GM21360 (cell line): Measurements from ENCODE around the gene TTC17.
"Not testable (repeated sequence)": the region's sequence is repeated elsewhere in the genome, so short reads cannot be mapped to it uniquely, and the experiment has no call there.

Experiments used
- ATAC-seq: cut with Tn5 transposase; IDR thresholded peaks from one replicate; pipeline ENCODE4 v1.9.1; 2021; ENCODE audit warnings: mild to moderate bottlenecking, moderate library complexity; ENCODE audit not compliant: unreplicated experiment

The TTC17 gene

DNA sequence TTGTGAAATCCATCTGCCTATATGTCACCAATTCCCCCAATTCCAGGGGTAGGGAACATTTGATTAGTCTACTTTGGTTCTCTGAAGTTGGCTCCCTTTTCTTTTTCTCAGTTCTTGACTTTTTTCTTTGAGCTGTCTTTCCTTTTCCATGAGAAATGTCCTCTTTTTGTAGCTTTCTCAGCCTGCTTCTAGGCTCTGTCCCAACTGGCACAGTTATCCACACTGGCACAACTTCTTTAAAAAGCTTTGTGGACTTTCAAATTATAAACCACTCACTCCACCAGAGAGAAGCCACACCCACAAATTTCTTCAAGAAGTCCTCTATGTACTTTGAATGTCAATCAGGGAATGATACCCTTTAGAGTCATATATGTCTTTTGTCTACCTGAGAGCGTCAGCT is 100.5 kb downstream of the TTC17 start:
- no peak for ATAC-seq

DNA sequence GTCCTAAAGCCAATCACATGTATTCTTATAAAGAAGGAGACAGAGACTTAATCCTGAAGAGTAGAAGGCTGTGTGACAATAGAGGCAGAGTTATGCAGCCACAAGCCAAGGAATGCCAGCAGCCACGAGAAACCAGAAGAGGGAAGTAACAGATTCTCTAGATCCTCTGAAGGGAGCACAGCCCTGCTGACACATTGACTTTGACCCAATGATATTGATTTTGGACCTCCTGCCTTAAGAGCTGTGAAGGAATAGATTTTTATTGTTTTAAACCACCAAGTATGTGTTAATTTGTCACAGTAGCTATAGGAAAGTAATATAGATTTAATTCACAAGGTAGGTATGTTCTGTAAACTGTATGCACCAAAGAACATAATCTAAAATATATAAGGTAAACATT is 103.6 kb downstream of the TTC17 start:
- no peak for ATAC-seq

DNA sequence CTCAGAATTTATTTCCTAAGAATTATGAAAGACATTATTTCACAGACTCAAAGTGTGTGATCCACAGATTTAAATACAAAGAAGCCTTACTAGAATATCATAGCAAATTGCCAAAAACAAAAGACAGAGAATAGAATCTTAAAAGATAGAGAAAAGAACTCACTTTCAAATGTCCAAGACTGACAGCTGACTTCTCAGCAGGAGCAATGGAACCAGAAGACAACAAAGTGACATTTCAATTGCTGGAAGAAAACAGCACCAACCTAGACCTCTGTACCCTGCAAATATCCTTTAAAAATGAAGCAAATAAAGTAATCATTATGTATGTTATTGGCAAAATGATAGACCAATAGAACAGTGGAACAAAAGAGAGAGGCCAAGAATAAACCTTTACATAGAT is 109.2 kb downstream of the TTC17 start:
- no peak for ATAC-seq

DNA sequence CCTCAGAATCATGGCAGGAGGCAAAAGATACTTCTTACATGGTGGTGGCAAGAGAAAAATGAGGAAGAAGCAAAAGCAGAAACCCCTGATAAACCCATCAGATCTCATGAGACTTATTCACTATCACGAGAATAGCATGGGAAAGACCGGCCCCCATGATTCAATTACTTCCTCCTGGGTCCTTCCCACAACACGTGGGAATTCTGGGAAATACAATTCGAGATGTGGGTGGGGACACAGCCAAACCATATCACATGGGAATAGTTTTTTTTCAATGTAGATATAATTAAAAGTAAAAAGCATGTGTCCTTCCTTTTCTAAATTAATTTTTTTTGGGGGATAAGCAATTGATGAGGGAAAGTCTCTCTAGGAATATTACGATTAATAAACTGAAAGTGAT is 118.8 kb downstream of the TTC17 start:
- not testable (repeated sequence) for ATAC-seq

DNA sequence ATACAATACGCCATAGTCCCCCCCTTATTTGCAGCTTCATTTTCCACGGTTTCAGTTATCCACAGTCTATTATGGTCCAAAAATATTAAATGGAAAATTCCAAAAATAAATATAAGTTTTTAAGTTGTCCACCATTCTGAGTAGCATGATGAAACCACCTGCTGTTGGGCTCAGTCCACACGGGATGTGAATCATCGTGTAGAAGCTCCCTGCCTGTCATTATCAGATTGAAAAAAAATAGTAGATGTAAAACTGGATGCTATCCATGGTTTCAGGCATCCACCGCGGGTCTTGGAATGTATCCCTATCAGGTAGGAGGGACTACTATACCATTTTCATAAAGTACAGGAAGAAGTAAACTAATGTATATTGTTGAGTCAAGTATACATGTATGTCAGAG is 127.4 kb downstream of the TTC17 start:
- no peak for ATAC-seq

DNA sequence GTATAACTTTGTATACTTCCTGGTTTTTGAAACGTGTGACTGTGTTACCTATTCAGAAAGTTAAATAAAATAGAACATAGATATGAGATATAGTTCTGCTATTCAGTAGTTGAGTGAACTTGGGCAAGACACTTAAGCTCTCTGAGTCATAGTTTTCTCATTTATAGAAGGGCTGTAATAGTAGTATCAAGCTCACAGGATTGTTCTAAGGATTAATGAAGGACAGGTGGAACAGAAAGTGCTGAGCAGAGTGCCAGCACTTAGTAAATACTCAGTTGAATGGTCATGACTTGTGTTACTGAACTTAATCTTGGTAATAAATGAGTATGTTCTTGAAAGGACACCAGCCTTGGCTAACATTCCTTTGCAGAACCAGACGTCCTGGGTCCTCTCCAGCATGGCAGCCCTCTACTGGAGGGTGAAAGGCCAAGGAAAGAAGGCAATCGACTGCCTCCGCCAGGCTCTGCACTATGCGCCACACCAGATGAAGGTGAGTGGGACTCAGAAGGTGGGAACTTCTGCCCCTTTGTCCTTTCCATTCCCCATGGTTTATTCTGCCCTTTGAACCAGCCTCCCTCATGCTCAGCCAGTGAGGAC is 131.2 kb downstream of the TTC17 start:
- no peak for ATAC-seq

DNA sequence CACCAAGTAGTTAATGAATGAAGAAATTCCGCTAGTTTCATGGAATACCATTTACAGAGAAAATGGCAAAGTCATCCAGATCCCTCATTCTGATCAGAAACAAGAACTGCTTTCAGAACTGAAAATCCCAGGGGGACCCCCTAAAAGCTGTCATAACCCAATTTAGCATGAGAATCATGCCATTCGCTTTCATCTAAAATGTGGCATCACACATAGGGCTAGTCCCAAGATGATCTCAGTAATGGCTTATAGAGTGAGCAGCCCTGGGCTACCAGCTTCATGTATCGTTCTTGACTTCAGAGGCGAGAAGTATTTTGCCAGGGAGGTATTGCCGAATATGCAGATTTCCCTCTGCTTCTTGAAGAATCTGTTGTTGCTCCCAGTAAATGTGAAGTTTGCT is 134.0 kb downstream of the TTC17 start:
- ATAC-seq: no peak

DNA sequence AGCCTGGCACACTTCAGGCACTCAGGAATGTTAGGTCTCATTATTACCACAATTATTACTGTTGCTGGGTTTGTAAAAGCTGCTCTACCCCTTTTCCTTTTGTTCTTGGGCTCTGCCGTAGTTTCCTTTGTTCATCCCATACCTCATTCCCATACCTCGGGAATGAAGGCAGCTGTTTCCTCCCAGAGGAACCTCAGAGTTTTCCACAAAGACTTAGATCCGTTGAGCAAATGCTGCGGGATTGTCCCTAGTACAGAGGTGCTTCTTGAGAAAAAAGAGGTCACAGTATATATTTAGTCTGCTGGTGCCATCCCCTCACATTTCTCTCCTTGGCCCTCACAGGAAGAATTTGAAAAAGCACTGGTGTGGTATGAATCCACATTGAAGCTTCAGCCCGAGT is 134.7 kb downstream of the TTC17 start:
- no peak for ATAC-seq

DNA sequence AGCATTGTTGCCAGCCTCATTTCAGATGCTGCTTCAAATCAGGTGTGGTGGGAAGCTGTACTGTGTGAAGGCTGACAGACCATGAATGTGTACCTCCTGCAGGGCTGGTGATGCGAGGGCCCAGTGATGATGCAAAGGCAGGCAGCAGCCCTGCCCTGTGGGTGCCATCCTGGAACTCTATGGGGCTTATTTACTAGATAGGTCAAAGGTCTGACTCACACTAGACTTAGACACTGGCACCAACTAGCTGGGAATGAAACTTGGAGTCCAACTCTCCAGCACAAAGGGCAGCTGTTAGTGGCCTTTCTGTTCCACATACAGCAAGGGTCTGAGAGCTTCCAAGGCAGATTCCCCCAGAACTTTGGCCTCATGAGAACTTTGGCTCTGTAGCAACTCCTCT is 138.4 kb downstream of the TTC17 start:
- ATAC-seq: no peak

DNA sequence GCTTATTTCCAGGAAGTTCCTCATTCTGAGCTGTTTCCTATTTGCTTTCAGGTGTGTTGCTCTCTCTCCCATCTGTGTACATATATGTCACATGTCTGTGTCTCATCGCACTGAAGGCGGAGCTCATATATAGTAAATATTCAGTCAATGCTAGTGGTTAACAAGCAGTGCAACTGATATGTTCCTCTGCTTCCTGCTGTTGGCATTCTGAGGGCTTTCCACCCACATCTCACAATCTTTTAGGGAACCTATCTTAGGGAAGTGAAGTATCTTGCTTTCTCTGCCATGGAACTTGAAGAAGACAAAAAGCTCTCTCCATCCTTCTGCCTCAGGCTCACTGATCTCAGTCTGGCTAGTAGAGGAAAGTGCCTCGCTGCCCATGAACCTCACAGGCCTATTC is 139.8 kb downstream of the TTC17 start:
- no peak for ATAC-seq

DNA sequence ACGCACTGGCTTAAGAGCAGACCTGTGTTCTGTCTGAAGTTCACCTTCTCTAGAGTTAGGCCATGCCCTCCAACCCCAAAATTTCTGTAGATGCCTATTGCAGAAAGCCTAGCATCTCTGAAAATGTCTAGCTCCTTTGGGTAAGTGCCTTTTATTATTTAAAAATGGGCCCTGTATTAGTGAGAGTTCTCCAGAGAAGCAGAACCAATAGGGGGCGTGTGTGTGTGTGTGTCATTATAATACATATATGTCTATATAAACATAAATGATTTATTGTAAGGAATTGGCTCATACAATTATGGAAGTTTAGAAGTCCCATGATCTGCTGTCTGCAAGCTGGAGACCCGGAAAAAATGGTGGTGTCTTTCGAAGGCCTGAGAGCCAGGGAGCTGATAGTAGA is 144.7 kb downstream of the TTC17 start:
- no peak for ATAC-seq

DNA sequence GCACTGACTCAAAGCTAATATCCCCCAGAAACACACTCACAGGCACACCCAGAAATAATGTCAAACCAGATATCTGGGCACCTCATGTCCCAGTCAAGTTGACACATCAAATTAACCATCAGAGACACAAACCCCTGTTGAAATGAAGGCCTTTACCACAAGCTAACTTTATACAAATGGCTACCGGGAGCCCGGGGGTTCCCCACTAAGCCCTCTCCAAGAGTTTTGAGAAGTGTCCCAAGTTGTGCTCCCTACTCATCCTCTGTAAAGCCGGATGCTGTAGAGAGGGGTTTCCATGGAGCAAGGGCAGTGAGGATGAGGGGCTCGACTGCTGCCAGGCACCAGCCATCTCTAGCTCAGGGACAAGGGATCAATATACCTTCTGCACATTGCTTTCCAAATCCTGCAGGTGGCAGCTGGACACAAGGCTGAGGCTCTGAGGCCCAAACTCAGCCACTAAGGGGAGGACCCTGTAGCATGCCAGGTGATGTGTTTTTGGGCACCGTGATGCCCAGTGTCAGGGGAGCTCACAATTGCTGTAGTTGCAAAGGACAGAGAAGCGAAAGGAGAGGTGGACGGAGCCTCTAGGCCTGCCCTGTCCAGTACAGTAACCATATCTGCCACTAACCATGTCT is 145.7 kb downstream of the TTC17 start:
- ATAC-seq: no peak

DNA sequence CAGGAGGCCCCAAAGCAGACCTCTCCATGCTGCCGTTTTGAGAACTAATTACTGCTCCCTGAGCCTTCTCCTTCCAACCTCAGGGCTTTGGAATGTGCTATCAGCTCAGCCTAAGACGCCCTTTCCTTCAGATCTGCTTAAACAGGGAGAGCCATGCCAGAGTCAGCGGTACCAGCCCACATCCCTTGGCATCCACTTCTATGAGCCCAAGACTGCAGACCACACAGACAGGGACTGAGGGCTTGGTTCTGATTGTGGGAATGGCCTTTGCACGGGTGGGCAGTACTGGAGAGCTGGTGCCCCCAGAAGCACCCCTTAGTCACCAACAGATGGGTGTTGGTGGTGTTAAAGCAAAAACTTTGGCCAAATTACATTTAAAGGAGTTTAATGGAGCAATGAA is 146.5 kb downstream of the TTC17 start:
- no peak for ATAC-seq

DNA sequence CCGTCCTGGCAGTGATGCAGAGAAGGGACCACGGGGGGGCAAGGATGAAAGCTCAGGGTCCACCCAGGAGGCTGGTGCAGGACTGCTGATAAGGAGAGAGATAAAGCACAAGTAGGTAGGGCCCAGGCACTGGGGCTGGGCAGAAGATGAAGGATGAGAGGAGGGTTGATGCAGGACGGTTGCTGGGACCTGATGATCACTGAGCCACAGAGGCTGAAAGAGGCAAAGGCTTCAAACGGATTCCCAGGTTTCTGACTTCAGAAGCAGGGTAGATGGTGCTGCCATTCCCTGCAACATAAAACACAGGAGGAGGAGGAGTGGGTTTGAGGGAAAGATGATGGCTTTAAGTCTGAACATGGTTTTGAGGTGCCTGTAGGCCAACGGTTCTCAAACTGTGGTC is 148.5 kb downstream of the TTC17 start:
- ATAC-seq: no peak

DNA sequence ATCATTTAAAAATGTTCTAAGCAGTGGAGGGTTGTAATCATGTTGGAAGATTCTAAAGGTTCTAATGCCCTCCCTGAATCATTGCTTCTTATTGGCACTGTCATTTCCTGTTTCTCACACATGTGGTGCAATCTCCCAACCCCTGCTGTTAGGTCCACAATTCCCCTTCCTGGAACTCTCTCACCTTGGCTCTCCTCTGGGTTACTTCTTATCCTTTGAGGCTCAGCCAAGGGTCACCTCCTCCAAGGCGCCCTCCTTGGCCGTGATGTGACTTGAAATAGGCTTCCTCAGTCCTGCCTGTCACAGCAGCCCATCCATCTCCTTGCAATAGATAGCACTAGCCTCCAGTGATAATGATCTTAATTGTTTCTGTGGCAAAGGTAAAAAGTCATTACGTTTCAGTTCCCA is 149.8 kb downstream of the TTC17 start:
- ATAC-seq: no peak

DNA sequence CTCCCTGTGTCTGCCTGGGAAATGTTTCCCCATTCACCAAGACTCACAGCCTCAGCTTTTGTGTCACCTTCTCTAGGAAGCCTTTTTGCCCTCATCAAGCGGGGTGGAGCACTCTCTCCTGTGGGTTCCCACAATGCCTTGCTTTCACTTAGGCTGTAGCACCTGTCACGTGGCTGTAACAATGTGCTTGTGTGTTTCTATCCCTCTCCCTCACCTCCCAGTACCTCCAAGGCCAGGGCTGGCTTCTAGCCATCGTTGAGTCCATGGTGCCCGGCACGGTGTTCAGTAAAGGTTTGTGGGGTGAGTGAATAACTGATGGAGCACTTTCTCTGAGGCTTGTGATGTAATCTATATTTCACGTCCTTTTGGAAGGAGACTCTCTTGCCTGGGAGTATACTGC is 153.2 kb downstream of the TTC17 start:
- no peak for ATAC-seq

DNA sequence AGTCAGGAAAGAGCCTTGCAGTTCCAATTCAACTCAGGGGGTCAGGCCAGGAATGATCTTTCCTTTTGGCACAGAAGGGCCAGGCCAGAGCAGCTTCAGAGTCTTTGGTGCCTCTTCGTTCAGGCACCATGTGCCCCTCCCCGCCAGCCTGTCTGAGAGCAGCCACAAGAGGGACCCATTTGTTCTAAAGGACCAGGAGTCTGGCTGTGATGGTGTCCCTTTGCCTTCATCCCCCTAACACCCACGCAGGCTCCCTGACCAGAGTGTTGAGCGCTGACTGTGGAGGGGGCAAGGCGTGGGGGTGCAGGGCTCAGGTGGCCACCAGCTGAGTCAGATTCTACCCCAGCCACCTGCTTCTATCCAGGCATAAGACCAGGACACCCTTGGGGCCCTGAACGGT is 156.4 kb downstream of the TTC17 start:
- no peak for ATAC-seq

DNA sequence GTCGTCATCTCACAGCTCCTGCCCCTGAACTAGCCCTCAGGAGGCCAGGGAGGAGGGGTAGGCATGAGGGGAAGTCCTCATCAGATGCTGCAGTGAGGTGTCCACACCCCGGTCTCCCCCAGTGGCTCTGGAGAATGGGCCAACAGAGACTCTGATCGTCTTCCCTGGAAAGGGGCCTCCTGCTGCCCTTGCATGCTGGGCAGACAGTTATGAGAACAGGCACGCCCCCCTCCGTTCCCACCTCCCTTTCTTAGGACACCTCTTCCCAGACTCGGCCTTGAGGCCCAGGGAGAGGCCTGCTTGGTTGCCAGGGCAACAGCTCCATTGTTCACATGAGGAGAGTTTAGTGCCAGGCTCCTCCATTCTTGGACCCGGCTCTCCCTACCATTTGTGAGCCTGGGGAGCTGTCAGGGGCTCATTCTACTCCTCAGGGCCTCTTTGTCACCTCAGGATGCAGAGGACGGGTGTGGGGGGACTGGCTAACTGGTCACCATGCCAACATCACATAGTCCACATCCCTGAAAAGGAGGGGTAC is 157.7 kb downstream of the TTC17 start:
- ATAC-seq: no peak

DNA sequence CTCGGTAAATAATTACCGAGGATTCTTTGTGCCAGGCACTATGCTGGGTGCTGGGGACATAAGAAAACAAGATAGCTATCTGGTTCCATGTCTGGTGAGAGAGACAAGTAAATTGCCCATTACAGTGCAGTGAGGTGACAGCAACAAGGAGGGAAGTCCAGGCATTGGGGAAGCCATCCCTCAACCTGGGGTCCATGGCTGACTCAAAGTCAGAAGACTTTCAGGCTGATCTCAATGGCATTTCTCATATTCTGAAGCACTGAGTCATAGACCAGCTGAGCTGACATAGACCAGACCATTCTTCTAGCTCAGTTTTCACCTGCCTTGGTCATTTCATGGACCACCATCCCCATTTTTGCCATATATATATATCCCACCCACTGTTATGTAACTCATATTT is 158.8 kb downstream of the TTC17 start:
- no peak for ATAC-seq

DNA sequence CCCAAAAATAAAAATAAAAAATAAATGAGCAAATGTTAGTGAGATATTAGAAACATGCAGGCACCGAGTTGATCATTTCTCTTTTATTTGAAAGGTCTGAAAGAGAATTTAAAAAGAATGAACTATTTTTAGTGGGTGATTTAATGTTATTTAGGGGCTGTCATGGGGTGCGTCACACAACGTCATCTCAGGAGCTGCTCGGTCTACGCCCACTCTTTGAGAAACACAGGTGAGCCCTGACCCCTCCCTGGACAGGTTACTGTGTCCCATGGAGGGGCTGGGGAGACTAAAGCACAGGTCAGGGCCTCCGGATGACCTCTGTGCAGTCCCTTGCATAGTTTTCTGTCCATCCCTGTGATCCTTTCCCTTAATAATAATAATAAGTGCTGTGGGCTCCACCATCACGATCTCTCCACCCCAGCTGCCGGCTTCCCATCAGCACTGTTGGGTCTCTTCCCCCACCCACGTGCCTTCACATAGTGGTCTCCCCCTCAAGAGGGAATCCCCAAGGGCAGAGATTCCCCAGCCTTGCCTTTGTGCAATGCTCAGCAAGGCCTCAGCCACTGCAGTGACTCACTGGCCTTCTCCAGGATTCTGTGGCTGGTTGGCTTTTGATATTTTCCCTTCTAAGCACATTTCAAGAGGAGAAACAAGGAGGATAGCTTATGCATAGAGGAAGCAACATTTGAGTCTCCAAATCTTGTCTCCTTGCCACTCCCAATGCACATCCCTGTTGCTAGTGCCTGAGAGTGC is 159.9 kb downstream of the TTC17 start:
- no peak for ATAC-seq

DNA sequence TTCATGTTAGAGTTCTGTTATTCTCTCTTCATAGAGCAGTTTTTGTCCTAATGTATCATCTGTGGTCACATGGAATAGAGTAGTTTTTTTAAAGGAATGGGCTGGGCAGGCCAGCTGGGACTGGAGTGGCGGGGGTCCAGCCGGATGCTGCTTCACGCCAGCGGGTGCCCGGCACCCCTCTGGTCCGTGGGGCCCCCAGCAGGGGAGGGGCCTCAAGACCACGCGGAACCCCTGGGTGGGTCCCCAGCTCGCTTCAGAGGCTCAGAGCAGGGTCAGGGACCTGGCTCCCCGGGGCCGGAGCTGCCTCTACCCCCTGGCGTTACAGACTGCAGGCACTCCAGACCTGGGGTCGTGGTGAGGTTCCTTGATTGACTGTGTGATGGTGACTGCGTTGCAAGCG is 162.8 kb downstream of the TTC17 start:
- no peak for ATAC-seq

DNA sequence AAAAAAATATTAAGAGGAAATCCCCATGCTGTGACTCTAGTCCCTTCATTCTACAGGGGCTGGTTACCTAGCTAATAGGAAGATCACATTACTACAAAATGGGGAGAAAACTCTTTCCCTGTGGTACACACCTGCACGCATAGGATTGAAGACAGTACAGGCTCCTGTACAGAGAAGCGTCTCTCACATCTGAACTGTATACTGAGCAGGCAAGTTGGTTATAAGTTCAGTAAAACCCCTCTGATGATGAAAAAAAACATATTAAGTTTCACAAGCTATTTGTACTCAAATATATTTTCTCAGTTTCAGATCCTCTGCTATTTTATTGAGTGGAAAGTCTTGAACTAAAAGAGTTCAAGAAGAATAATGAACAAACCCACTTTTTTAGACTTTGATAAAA is 164.9 kb downstream of the TTC17 start:
- ATAC-seq: no peak
